Measurements from ENCODE around the gene FAF2.

The FAF2 gene

GRCh38 chr5:176536902-176537553 is 88.8 kb downstream of the FAF2 start, which contains the start of gene RNF44:
Gene RNF44, minus strand, starts transcription at chr5:176537402. Its CDS starts 4,930 bp downstream, at chr5:176532472.
- no peaks in the 10 kb centered on the region for H3K27me3 Mint-ChIP-seq
- peaks cover 50% of the 10 kb centered on the region for H3K36me3 Mint-ChIP-seq (ENCODE audit: low read depth)
- intact Hi-C loops (cut with micrococcal nuclease), result loop anchor here (5.0 to 10.0 kb wide), 3 partner anchors 90 to 152 kb away; partner anchors contain the start of genes CLTB, FAF2, HIGD2A and NOP16
- H3K9me3 Mint-ChIP-seq, result no peaks in the 10 kb centered on the region
- peak within 1 kb of the TSS; percentile 94 for H3K4me3 Mint-ChIP-seq
- H3K4me1 Mint-ChIP-seq (ENCODE audit: low read depth), result peaks cover 68% of the 10 kb centered on the region
- peak within 1 kb of the TSS; percentile 96 for H3K27ac Mint-ChIP-seq

GRCh38 chr5:176537554-176538229 is 89.5 kb downstream of the FAF2 start:
- Mint-ChIP-seq H3K9me3 (no peaks in the 10 kb centered on the region), H3K36me3 (ENCODE audit: low read depth) (peaks cover 51% of the 10 kb centered on the region), H3K4me1 (ENCODE audit: low read depth) (peaks cover 73% of the 10 kb centered on the region), H3K27ac (peak overlapping the region; percentile 96), H3K27me3 (no peaks in the 10 kb centered on the region), H3K4me3 (peak overlapping the region; percentile 94)
- intact Hi-C loops (cut with micrococcal nuclease), result loop anchor here (5.0 to 10.0 kb wide), 3 partner anchors 90 to 153 kb away; partner anchors contain the start of genes CLTB, FAF2, HIGD2A and NOP16

- intact Hi-C loops (cut with micrococcal nuclease), result loop anchor here (5.0 to 10.0 kb wide), 3 partner anchors 91 to 154 kb away; partner anchors contain the start of genes CLTB, FAF2, HIGD2A and NOP16
- no peaks in the 10 kb centered on the region for H3K9me3 Mint-ChIP-seq
- peaks cover 66% of the 10 kb centered on the region for H3K4me1 Mint-ChIP-seq (ENCODE audit: low read depth)
- peaks cover 45% of the 10 kb centered on the region for H3K36me3 Mint-ChIP-seq (ENCODE audit: low read depth)
- H3K27ac Mint-ChIP-seq, result peak overlapping the region; percentile 96
- H3K27me3 Mint-ChIP-seq, result no peaks in the 10 kb centered on the region
- H3K4me3 Mint-ChIP-seq, result peak overlapping the region; percentile 94
Measured at GRCh38 chr5:176538230-176538988, 90.2 kb downstream of the FAF2 start.

GRCh38 chr5:176538989-176539384 is 90.8 kb downstream of the FAF2 start:
- intact Hi-C loops (cut with micrococcal nuclease), result loop anchor here (5.0 to 10.0 kb wide), 3 partner anchors 92 to 154 kb away; partner anchors contain the start of genes CLTB, FAF2, HIGD2A and NOP16
- H3K9me3 Mint-ChIP-seq, result no peaks in the 10 kb centered on the region
- H3K36me3 Mint-ChIP-seq (ENCODE audit: low read depth), result peaks cover 43% of the 10 kb centered on the region
- H3K27me3 Mint-ChIP-seq, result no peaks in the 10 kb centered on the region
- H3K4me3 Mint-ChIP-seq, result no peak overlapping the region
- H3K4me1 Mint-ChIP-seq (ENCODE audit: low read depth), result peaks cover 61% of the 10 kb centered on the region
- H3K27ac Mint-ChIP-seq, result peak overlapping the region; percentile 91

GRCh38 chr5:176540476-176540899 is 92.3 kb downstream of the FAF2 start:
- H3K27me3 Mint-ChIP-seq, result no peaks in the 10 kb centered on the region
- peaks cover 28% of the 10 kb centered on the region for H3K36me3 Mint-ChIP-seq (ENCODE audit: low read depth)
- H3K4me3 Mint-ChIP-seq, result no peak overlapping the region
- peaks cover 58% of the 10 kb centered on the region for H3K4me1 Mint-ChIP-seq (ENCODE audit: low read depth)
- intact Hi-C loops (cut with micrococcal nuclease), result no loop called here
- no peaks in the 10 kb centered on the region for H3K9me3 Mint-ChIP-seq
- peak overlapping the region; percentile 91 for H3K27ac Mint-ChIP-seq

- H3K9me3 Mint-ChIP-seq, result no peaks in the 10 kb centered on the region
- H3K27me3 Mint-ChIP-seq, result no peaks in the 10 kb centered on the region
- intact Hi-C loops (cut with micrococcal nuclease), result no loop called here
- peak overlapping the region; percentile 92 for H3K4me3 Mint-ChIP-seq
- H3K27ac Mint-ChIP-seq, result peak overlapping the region; percentile 91
- H3K4me1 Mint-ChIP-seq (ENCODE audit: low read depth), result peaks cover 58% of the 10 kb centered on the region
- H3K36me3 Mint-ChIP-seq (ENCODE audit: low read depth), result peaks cover 24% of the 10 kb centered on the region
Measured at GRCh38 chr5:176540956-176541337, 92.8 kb downstream of the FAF2 start.

GRCh38 chr5:176541338-176542134 is 93.4 kb downstream of the FAF2 start:
- intact Hi-C loops (cut with micrococcal nuclease), result no loop called here
- H3K4me1 Mint-ChIP-seq (ENCODE audit: low read depth), result peaks cover 58% of the 10 kb centered on the region
- no peaks in the 10 kb centered on the region for H3K27me3 Mint-ChIP-seq
- peaks cover 18% of the 10 kb centered on the region for H3K36me3 Mint-ChIP-seq (ENCODE audit: low read depth)
- H3K27ac Mint-ChIP-seq, result peak overlapping the region; percentile 91
- peak overlapping the region; percentile 92 for H3K4me3 Mint-ChIP-seq
- H3K9me3 Mint-ChIP-seq, result no peaks in the 10 kb centered on the region

- no peaks in the 10 kb centered on the region for H3K27me3 Mint-ChIP-seq
- peak overlapping the region; percentile 91 for H3K27ac Mint-ChIP-seq
- H3K9me3 Mint-ChIP-seq, result no peaks in the 10 kb centered on the region
- peak overlapping the region; percentile 92 for H3K4me3 Mint-ChIP-seq
- H3K36me3 Mint-ChIP-seq (ENCODE audit: low read depth), result peaks cover 11% of the 10 kb centered on the region
- H3K4me1 Mint-ChIP-seq (ENCODE audit: low read depth), result peaks cover 58% of the 10 kb centered on the region
- intact Hi-C loops (cut with micrococcal nuclease), result no loop called here
Measured at GRCh38 chr5:176542135-176542595, 94.0 kb downstream of the FAF2 start.

- Mint-ChIP-seq H3K27me3 (no peaks in the 10 kb centered on the region), H3K4me3 (peak overlapping the region; percentile 92), H3K27ac (peak overlapping the region; percentile 94), H3K36me3 (ENCODE audit: low read depth) (peaks cover 6% of the 10 kb centered on the region), H3K4me1 (ENCODE audit: low read depth) (peaks cover 64% of the 10 kb centered on the region), H3K9me3 (no peaks in the 10 kb centered on the region)
- intact Hi-C loops (cut with micrococcal nuclease), result no loop called here
Measured at GRCh38 chr5:176542596-176543427, 94.6 kb downstream of the FAF2 start.

- Mint-ChIP-seq H3K4me3 (peak overlapping the region; percentile 84), H3K9me3 (no peaks in the 10 kb centered on the region), H3K27ac (peak overlapping the region; percentile 94), H3K27me3 (no peaks in the 10 kb centered on the region), H3K4me1 (ENCODE audit: low read depth) (peaks cover 58% of the 10 kb centered on the region), H3K36me3 (ENCODE audit: low read depth) (peaks cover 6% of the 10 kb centered on the region)
- intact Hi-C loops (cut with micrococcal nuclease), result no loop called here
Measured at GRCh38 chr5:176543428-176544182, 95.4 kb downstream of the FAF2 start.

- H3K27ac Mint-ChIP-seq, result no peak overlapping the region
- H3K4me1 Mint-ChIP-seq (ENCODE audit: low read depth), result peaks cover 51% of the 10 kb centered on the region
- intact Hi-C loops (cut with micrococcal nuclease), result no loop called here
- no peaks in the 10 kb centered on the region for H3K9me3 Mint-ChIP-seq
- peaks cover 3% of the 10 kb centered on the region for H3K27me3 Mint-ChIP-seq
- no peak overlapping the region for H3K4me3 Mint-ChIP-seq
- H3K36me3 Mint-ChIP-seq (ENCODE audit: low read depth), result peaks cover 6% of the 10 kb centered on the region
Measured at GRCh38 chr5:176545388-176545736, 97.2 kb downstream of the FAF2 start.
